GM12864 (cell line): Measurements from ENCODE around the gene ARHGEF10L.

ENCODE experiments used
- DNase-seq: peaks from one replicate; pipeline ENCODE4 v3.0.0-alpha.2; 2011; ENCODE audit warnings: low read depth
- H3K4me3 ChIP-seq: 2 replicates; pipeline ENCODE4 v1.5.1; 2011; ENCODE audit warnings: mild to moderate bottlenecking, low read depth, low read length, control low read depth
- TF ChIP-seq, protein P1 (sequence below): IDR thresholded peaks from 2 replicates; pipeline ENCODE4 v1.5.1; 2011; ENCODE audit warnings: low read depth, mild to moderate bottlenecking, moderate library complexity, low read length, control low read depth, inconsistent platforms; ENCODE audit errors: missing control alignments

The ARHGEF10L gene

DNA sequence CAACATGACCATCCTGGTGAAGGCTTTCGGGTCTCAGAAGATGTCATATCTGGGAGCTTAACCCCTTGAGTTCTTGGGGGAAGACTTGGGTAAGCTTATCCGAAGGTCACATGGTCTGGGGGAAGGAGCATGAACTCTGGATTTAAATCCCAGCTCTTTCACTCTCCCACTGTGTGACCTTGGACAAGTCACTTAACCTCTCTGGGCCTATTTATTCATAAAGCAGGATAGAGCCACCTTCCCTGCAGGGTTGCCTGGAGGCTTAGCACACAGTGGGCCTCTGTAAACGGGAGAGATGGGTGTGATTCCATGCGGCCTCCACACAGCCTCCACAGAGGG, 8.2 kb upstream of the ARHGEF10L start:
- no peak for DNase-seq
- TF ChIP-seq, protein P1, sequence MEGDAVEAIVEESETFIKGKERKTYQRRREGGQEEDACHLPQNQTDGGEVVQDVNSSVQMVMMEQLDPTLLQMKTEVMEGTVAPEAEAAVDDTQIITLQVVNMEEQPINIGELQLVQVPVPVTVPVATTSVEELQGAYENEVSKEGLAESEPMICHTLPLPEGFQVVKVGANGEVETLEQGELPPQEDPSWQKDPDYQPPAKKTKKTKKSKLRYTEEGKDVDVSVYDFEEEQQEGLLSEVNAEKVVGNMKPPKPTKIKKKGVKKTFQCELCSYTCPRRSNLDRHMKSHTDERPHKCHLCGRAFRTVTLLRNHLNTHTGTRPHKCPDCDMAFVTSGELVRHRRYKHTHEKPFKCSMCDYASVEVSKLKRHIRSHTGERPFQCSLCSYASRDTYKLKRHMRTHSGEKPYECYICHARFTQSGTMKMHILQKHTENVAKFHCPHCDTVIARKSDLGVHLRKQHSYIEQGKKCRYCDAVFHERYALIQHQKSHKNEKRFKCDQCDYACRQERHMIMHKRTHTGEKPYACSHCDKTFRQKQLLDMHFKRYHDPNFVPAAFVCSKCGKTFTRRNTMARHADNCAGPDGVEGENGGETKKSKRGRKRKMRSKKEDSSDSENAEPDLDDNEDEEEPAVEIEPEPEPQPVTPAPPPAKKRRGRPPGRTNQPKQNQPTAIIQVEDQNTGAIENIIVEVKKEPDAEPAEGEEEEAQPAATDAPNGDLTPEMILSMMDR, result no peak
- H3K4me3 ChIP-seq, result no peak overlapping the region

DNA sequence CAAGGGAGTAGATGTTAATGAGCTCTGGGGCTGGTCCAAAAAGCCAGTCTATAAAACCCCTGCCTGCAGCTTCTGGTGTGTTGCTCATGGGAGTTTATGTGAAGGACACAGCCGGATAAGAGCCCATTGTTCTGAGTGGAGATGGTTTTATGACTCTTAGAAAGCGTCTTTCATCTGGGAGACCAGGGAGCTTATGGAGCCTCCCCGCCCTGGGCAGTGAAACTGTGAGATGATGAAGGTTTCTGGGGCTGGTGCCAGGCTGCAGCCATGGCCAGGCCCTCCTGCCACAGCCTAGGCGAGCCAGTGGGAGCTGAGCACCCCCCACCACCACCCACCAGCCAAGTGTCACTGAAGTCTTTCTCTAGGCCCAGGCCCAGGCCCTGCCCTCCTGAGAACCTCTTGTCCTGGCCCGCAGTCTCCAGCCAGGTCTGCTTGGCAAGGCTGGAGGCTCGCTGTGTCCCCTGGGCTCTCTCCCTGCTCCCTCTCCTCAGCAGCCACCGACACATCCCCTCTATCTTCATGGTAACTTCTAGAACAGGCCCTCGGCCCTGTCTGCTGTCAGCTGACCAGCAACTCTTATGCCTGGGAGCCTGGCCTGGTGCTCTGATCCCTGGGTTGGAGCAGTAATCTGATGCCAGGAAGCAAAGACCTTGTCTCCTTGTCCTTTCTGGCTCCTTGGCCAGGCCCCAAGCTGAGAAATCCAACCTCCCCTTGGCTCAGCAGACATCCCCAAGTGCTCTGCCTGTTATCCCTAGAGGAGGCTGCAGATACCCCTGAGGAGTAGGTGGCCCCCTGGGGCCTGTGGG, 7.6 kb upstream of the ARHGEF10L start:
- TF ChIP-seq, protein P1, result no peak
- H3K4me3 ChIP-seq, result no peak overlapping the region
- DNase-seq, result no peak

DNA sequence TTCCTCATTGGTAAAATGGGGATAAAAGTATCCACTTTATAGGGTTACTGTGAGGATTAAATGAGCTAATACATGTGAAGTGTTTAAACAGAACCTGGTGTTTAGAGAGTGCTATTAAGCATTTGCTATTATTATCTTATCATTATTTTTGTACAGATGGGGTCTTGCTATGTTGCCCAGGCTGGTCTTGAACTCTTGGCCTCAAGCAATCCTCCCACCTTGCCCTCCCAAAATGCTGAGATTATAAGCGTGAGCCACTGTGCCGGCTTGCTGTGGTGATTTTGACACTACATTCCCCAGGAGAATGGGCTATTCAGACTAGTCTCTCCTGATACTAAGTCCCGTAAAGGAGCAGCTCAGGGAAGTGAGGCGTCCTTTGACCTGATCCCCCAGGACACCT, 6.3 kb upstream of the ARHGEF10L start:
- no peak overlapping the region for H3K4me3 ChIP-seq
- TF ChIP-seq, protein P1, result no peak
- no peak for DNase-seq

DNA sequence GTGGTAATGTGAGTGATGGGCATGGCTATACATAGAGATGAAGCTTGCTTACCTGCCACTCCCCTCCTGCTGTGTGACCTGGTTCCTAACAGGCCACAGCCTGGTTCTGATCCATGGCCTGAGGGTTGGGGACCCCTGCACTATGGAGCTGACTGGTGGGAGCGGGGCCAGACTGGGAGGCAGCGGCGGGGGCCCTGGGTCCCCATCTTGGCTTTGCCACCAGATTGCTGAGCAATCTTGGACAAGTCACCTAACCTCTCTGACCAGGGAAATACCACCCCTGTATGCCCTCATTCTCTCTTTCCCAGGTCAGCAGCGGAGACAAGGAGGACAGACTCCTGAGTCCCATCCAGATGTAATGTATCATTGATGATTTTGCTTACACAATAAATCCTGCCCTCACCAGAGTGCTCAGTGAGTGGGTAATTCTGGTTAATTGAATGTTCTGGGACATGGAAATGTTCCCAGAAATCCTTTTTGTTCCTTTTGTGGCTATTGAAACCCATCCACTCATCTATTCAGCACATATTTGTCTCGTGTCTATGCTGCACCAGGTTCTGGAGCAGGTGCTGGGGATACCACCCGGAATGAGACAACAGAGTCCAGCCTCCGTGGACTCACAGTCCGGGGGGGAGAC, 4.1 kb upstream of the ARHGEF10L start:
- TF ChIP-seq, protein P1, result no peak
- H3K4me3 ChIP-seq, result no peak overlapping the region
- no peak for DNase-seq

DNA sequence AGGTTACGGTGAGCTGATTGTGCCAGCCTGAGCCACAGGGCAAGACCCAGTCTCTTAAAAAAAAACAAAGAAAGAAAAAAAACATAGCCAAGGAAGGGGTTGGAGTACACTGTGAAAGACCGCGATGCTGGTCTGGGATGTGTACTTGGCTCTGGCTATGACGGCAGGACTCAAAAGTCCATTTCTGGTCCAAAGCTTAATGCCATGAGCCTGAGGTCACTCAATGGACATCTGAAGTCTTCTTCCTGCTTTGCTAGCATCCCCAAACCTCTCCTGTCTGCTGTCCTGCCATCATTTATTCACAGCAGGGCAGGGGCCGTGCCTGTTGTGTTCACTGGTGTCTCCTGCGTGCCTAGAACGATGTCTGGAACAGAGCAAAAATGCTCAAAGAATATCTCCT, 1.5 kb upstream of the ARHGEF10L start:
- TF ChIP-seq, protein P1, result no peak
- no peak overlapping the region for H3K4me3 ChIP-seq
- no peak for DNase-seq

DNA sequence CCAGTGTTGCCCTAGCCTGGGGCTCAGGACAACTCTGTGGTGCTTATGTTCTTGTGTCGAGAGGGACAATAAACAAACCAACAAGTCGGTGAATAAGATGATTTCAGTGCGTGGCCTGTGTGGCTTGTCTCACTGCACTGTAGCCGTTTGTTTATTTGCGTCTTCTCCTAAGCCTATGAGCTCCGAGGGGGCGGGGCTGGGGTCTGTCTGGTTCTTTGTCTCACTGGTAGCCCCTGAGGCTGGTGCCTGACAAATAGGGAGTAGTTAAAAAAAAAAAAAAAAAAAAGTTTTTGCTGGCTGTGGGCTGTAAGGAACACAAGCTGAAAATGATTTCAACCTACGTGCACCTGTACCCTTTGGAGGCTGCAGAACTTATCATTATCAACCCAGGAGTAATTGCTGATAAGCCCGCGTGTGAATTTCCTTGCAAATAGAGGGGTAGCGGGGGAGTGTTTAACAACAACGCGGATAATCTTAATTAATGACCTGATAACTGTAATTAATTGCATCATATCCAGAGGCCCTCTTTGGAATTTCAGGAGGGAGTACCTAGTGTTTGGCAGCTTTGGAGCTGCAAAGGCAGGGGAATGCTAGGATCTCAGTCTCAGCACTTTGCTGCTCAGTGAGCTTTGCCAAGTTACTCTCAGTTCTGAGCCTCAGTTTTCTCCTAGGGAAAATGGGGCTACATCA, 925 bp upstream of the ARHGEF10L start:
- TF ChIP-seq, protein P1, result no peak
- no peak for DNase-seq
- H3K4me3 ChIP-seq, result no peak overlapping the region
